Ovary (tissue), 9 donors: ENCODE results near the gene RBPJ. TPM values are rescaled to one million over a fixed set of nuclear protein-coding genes. Genes with fewer than 3 reads are reported as not detected.

ENCODE experiments used
- DNase-seq, 5 donors: peaks; one replicate each; pipeline ENCODE4 v3.0.0-alpha.2; 2019 to 2020
- H3K27ac ChIP-seq, 2 donors: fragments of 200-600 bp; one replicate each; pipeline versions ENCODE4 v1.5.1 to v1.8.0; 2019 to 2022
- H3K27me3 ChIP-seq: fragments of 200-600 bp; one replicate; pipeline ENCODE4 v1.8.0; 2022
- H3K36me3 ChIP-seq: fragments of 200-600 bp; sonication (generic); one replicate; pipeline ENCODE4 v1.5.1; 2019
- H3K4me1 ChIP-seq: one replicate; pipeline ENCODE4 v1.8.1; 2013; ENCODE audit warnings: mild to moderate bottlenecking, moderate library complexity; ENCODE audit not compliant: insufficient read depth
- H3K4me3 ChIP-seq: fragments of 200-600 bp; sonication (generic); one replicate; pipeline ENCODE4 v1.5.1; 2017
- H3K9me3 ChIP-seq, 2 donors: fragments of 200-600 bp in 1 of 2; sonication (generic) in 1 of 2; one replicate each; pipeline versions ENCODE4 v1.5.1 to v1.8.1; 2013 to 2019; ENCODE audit warnings: mild to moderate bottlenecking in 1 of 2, moderate library complexity in 1 of 2
- EP300 ChIP-seq: sonication (generic); formaldehyde crosslinking; IDR thresholded peaks from one replicate; pipeline ENCODE4 v1.6.1; 2017; ENCODE audit warnings: antibody characterized with exemption
- POLR2A ChIP-seq: fragments of 450-650 bp; IDR thresholded peaks from one replicate; pipeline ENCODE4 v1.6.1; 2017; ENCODE audit warnings: antibody characterized with exemption, mild to moderate bottlenecking, moderate library complexity
- WGBS, 3 donors: extraction: QIAGEN DNeasy Blood & Tissue Kit in 1 of 3; methylation state at CpG; one replicate each; pipeline versions ENCODE4 v1.1.5 to v1.1.7; 2013 to 2017; 5-methylcytosine and 5-hydroxymethylcytosine counted together
- intact Hi-C, 4 donors: fragments of 100-400 bp; cut with DNase I; formaldehyde crosslinking; loops; one replicate each; pipeline versions ENCODE4 v1.11.0 to v1.15.1; 2022 to 2023
- polyA plus RNA-seq, 2 donors: library from polyadenylated mRNA; stranded (reverse); fragments of 200-250 nt in 1 of 2; fragments of 350-450 nt in 1 of 2; fragmentation: Illumina TruSeq in 1 of 2; extraction: RNeasy Lipid Tissue Mini Kit (QIAGEN cat#74804) in 1 of 2; gene quantifications; one replicate each; pipeline ENCODE4 v1.2.3, GENCODE V29; 2013 to 2014
- total RNA-seq, 7 donors: library from RNA; depleted of rRNA in 2 of 7; stranded (reverse); fragments of >200 nt in 2 of 7; fragmentation: NEBNext Ultra II Directional in 3 of 7; extraction: Animal tissue kit (Norgen Biotek cat#: 25700) in 3 of 7; gene quantifications; one replicate each; pipeline versions ENCODE4 v1.1.0 to v1.2.4, GENCODE V29; 2016 to 2023
- TF ChIP-seq, protein P1 (sequence below), 3 donors: fragments of 450-650 bp in 2 of 3; fragments of 200-600 bp in 1 of 3; IDR thresholded peaks; one replicate each; pipeline versions ENCODE4 v1.5.1 to v1.8.0; 2016 to 2022; ENCODE audit warnings: antibody characterized with exemption in 3 of 3, mild to moderate bottlenecking in 1 of 3
- donor health status: DM: no; HTN: no; CAD: no; lungs with moderate emphysema.
- donor health status: DM: no; HTN: no; CAD: no.
- donor health status: Bipolar disorder and iron deficiency.
- donor health status: DM: yes; HTN: yes; CAD: no.
- donor health status: DM: no; HTN: no; CAD: no.
- donor health status: DM: yes; HTN: yes; CAD: no.

Gene RBPJ
- total and polyA plus RNA-seq, 9 donors = 36.0 to 75.1 (median 62.7) TPM

DNA sequence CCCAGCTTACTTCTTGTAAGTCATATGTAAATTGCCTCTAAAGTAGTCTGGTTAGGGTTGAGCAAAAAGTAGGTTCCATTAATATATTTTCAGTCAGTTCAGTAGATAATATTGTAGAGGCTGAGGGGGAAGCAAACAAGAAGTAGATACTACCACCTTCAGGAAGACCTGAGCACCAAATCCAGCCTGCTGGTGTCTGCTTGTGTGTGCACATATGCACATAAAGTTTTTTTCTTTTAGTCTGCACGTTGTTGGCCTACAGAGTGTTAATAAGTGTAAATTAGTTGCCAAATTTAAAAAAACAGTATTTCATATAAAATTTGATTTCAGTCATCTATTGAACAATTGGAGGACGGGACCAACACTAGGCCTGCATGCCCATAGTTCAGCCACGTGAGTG lies 92.8 kb downstream of the RBPJ start:
- 79 to 86% (median 81%) methylated on average over 3 of the region's 3 CpGs for WGBS, 3 donors
- H3K27me3 ChIP-seq = no peaks in the 10 kb centered on the region
- intact Hi-C loops = loop anchor here in 3 of 4 donors (5.0 to 10.0 kb wide), 3 partner anchors 89 to 386 kb away; partner anchors contain the start of gene RBPJ (in 1 of the 3)

GRCh38 chr4:26418107-26418506 lies 97.3 kb downstream of the RBPJ start:
- Histone ChIP-seq H3K4me1 (peaks cover 7% of the 10 kb centered on the region), H3K27me3 (no peaks in the 10 kb centered on the region), H3K4me3 (no peak overlapping the region), H3K36me3 (no peaks in the 10 kb centered on the region), H3K9me3 (no peaks in the 10 kb centered on the region), H3K27ac (no peak overlapping the region)
- intact Hi-C loops = loop anchor here in 1 of 4 donors (10.0 kb wide), 1 partner anchor 93 kb away; the partner anchor contains the start of gene RBPJ
- TF ChIP-seq POLR2A = no peak
- 82 to 89% (median 87%) methylated on average over 1 of the region's 1 CpG for WGBS, 3 donors
- DNase-seq = no peak

More for the DNA sequence above, 92.8 kb downstream of the RBPJ start:
- no peak for DNase-seq
- Histone ChIP-seq H3K36me3 (no peaks in the 10 kb centered on the region), H3K9me3 (no peaks in the 10 kb centered on the region), H3K4me1 (peaks cover 7% of the 10 kb centered on the region), H3K27ac (peak overlapping the region in 1 of 2 donors; percentile 53), H3K4me3 (no peak overlapping the region)
- no peak for TF ChIP-seq POLR2A
- TF ChIP-seq, protein P1, sequence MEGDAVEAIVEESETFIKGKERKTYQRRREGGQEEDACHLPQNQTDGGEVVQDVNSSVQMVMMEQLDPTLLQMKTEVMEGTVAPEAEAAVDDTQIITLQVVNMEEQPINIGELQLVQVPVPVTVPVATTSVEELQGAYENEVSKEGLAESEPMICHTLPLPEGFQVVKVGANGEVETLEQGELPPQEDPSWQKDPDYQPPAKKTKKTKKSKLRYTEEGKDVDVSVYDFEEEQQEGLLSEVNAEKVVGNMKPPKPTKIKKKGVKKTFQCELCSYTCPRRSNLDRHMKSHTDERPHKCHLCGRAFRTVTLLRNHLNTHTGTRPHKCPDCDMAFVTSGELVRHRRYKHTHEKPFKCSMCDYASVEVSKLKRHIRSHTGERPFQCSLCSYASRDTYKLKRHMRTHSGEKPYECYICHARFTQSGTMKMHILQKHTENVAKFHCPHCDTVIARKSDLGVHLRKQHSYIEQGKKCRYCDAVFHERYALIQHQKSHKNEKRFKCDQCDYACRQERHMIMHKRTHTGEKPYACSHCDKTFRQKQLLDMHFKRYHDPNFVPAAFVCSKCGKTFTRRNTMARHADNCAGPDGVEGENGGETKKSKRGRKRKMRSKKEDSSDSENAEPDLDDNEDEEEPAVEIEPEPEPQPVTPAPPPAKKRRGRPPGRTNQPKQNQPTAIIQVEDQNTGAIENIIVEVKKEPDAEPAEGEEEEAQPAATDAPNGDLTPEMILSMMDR (IDR thresholded peaks at IDR 0.05) = no peak
- no peak for TF ChIP-seq EP300

GRCh38 chr4:26418850-26419249 lies 98.0 kb downstream of the RBPJ start:
- Histone ChIP-seq H3K27ac (no peak overlapping the region), H3K4me3 (no peak overlapping the region), H3K9me3 (no peaks in the 10 kb centered on the region), H3K27me3 (no peaks in the 10 kb centered on the region), H3K4me1 (peaks cover 7% of the 10 kb centered on the region), H3K36me3 (no peaks in the 10 kb centered on the region)
- WGBS, 3 donors = 91 to 94% (median 93%) methylated on average over 9 of the region's 9 CpGs
- intact Hi-C loops = loop anchor here in 1 of 4 donors (10.0 kb wide), 1 partner anchor 94 kb away; the partner anchor contains the start of gene RBPJ
- no peak for DNase-seq
- TF ChIP-seq, protein P1 (IDR thresholded peaks at IDR 0.05) = no peak
- TF ChIP-seq POLR2A = no peak
- TF ChIP-seq EP300 = no peak

- intact Hi-C loops = no loop called here
- no peak for DNase-seq
- WGBS, 3 donors = 44 to 71% (median 70%) methylated on average over 2 of the region's 2 CpGs
- Histone ChIP-seq H3K27ac (no peak overlapping the region), H3K9me3 (no peaks in the 10 kb centered on the region), H3K4me1 (peaks cover 10% of the 10 kb centered on the region), H3K27me3 (no peaks in the 10 kb centered on the region), H3K4me3 (no peak overlapping the region), H3K36me3 (no peaks in the 10 kb centered on the region)
- TF ChIP-seq, protein P1 (IDR thresholded peaks at IDR 0.05) = no peak
- TF ChIP-seq POLR2A (no peak), EP300 (no peak)
These were observed 99.6 kb downstream of the RBPJ start for GRCh38 chr4:26420438-26420837.

DNA sequence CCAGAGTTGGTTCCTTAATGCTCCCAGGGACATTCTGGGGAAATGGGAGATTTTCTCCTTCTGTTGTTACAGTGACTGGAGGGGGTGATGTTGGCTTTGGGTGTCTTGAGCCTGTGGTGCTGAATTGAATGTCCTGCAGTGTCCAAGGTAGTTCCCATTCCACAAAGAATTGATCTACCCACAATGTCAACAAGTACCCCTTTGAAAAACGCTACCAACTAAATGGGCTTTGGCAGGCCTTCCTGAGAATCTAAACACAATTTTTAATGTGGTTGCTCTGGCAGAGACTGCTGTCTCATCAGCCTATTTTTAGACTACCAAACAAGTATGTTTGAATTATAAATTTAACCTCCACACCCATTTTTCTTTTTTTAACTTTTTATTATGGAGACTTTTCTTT lies 100.1 kb downstream of the RBPJ start:
- WGBS, 3 donors = 0 to 20% (median 5%) methylated on average over 1 of the region's 1 CpG
- intact Hi-C loops = no loop called here
- H3K4me3 ChIP-seq = no peak overlapping the region
- peaks cover 10% of the 10 kb centered on the region for H3K4me1 ChIP-seq
- TF ChIP-seq POLR2A (no peak), EP300 (no peak)
- TF ChIP-seq, protein P1 (IDR thresholded peaks at IDR 0.05) = no peak
- H3K27ac ChIP-seq = no peak overlapping the region
- DNase-seq = no peak
- H3K36me3 ChIP-seq = no peaks in the 10 kb centered on the region
- no peaks in the 10 kb centered on the region for H3K27me3 ChIP-seq
- H3K9me3 ChIP-seq = no peaks in the 10 kb centered on the region
